ENCODE data around the gene DMC1. TPM values are rescaled to one million over a fixed set of nuclear protein-coding genes. Genes with fewer than 3 reads are reported as not detected.
"Not testable (repeated sequence)": the region's sequence is repeated elsewhere in the genome, so short reads cannot be mapped to it uniquely, and the experiment has no call there.

DMC1 gene, protein sequence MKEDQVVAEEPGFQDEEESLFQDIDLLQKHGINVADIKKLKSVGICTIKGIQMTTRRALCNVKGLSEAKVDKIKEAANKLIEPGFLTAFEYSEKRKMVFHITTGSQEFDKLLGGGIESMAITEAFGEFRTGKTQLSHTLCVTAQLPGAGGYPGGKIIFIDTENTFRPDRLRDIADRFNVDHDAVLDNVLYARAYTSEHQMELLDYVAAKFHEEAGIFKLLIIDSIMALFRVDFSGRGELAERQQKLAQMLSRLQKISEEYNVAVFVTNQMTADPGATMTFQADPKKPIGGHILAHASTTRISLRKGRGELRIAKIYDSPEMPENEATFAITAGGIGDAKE
- under 1 TPM in 1 of 6 experiments, not detected in 5; 0.55 TPM for total RNA-seq
- long read RNA-seq = 0 reads

DNA sequence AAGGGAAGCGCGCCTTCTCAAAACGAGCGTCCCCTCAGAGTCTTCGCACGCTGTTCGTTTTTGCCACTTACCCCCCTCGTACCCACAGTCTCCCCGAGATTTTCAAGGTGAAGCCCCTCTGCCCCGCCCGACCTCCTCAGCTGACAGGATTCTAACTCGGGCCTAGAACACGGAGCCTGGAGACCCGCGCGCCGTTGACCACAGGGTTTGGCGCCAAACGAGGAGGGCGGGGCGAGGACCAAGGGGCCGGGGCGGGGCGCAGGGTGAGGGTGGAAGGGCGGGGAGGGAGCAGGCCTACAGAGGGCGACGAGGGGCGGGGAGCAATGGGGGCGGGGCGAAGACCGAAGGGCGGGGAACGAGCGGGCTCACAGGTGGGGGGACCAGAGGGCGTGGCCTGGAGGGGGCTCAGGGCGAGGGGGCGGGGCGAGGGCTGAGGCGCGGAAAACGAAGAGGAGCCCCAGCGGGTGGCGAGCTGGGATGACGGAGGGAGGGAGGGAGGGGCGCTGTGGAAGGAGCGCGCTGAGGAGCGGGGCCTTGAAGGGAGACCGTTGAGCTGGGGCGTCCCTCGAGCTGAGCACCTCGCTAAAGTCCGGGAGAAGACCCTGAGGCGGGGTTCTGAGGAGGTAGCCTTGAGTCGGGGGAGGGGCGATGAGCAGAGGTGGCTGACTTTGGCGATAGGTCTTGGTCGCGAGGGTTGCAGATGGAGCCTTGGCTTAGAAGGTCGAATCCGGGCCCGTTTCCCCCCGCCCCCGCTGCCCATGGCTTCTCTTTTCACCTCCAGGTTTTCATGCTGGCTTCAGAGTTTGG is at the start of gene DMC1:
TSS of gene DMC1 (minus strand) at position 212 of the 807 bp plus-strand sequence. CDS start 1,927 bp downstream, outside the sequence.
- Histone ChIP-seq H3K4me1 (peaks cover 0 to 4% (median 0%) of the 10 kb centered on the region in 4 donors), H3K9me3 (no peaks in the 10 kb centered on the region), H3K4me3 (peak within 1 kb of the TSS; percentile 43 to 60 (median 57)), H3K27ac (no peak within 1 kb of the TSS), H3K27me3 (no peaks in the 10 kb centered on the region), H3K36me3 (no peaks in the 10 kb centered on the region)
- DNase-seq (peak; percentile 92 to 94 (median 93)), ATAC-seq (peak; percentile 99)
- intact Hi-C loops (cut with DNase I) = no loop called here
- 7% methylated on average over 12 of the region's 64 CpGs for WGBS (ENCODE audit: insufficient coverage, low coverage, low lambda C conversion rate, missing lambda C conversion rate)
- TF ChIP-seq, protein P1, sequence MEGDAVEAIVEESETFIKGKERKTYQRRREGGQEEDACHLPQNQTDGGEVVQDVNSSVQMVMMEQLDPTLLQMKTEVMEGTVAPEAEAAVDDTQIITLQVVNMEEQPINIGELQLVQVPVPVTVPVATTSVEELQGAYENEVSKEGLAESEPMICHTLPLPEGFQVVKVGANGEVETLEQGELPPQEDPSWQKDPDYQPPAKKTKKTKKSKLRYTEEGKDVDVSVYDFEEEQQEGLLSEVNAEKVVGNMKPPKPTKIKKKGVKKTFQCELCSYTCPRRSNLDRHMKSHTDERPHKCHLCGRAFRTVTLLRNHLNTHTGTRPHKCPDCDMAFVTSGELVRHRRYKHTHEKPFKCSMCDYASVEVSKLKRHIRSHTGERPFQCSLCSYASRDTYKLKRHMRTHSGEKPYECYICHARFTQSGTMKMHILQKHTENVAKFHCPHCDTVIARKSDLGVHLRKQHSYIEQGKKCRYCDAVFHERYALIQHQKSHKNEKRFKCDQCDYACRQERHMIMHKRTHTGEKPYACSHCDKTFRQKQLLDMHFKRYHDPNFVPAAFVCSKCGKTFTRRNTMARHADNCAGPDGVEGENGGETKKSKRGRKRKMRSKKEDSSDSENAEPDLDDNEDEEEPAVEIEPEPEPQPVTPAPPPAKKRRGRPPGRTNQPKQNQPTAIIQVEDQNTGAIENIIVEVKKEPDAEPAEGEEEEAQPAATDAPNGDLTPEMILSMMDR (IDR thresholded peaks at IDR 0.05) = no peak
- no peak for TF ChIP-seq POLR2A (IDR thresholded peaks at IDR 0.05)

DNA sequence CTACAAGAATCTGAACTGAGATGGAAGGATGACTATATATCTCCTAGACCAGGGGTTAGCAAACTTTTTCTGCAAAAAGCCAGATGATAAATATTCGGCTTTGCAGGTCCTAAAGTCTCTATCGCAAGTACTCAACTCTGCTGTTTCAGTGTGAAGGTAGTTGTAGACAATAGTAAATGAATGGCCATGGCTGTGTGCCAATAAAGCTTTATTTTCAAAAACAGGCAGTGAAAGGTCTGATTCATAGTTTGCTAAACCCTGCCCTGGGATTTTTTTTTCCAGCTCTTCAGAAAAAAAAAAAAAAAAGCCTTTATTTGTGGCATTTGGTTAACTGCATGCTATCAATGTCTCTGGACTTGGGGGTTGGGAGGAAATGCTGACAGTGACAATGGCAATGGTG is 48.7 kb upstream of the DMC1 start:
- Histone ChIP-seq H3K9me3 (no peaks in the 10 kb centered on the region), H3K27me3 (no peaks in the 10 kb centered on the region), H3K27ac (no peak overlapping the region), H3K4me1 (no peaks in the 10 kb centered on the region), H3K4me3 (no peak overlapping the region), H3K36me3 (no peaks in the 10 kb centered on the region)
- no peak for TF ChIP-seq POLR2A (IDR thresholded peaks at IDR 0.05)
- TF ChIP-seq, protein P1 (IDR thresholded peaks at IDR 0.05) = no peak
- DNase-seq (no peak), ATAC-seq (no peak)
- intact Hi-C loops (cut with DNase I) = no loop called here
- WGBS (ENCODE audit: insufficient coverage, low coverage, low lambda C conversion rate, missing lambda C conversion rate) = 84% methylated on average over 2 of the region's 2 CpGs

DNA sequence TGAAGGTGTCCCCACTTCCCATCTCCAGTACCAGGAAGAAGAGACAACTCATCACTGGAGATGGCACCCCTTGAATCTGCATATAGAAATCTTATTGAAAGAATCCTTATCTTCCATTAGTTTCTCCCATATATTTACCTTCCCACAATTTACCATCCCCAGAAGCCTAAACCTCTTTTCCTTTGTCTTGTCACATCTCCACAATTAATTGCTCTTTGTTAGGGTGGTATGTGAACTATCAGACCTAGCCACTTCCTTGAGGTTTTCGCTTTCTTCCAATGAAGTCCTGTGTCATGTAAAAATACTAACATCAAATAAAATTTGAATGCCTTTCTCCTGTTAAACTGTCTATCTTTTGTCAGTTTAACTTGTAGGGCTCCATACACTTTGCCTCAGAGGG is 48.3 kb upstream of the DMC1 start:
- no peaks in the 10 kb centered on the region for H3K27me3 ChIP-seq
- DNase-seq = no peak
- intact Hi-C loops (cut with DNase I) = no loop called here
- H3K4me3 ChIP-seq = no peak overlapping the region
- 91% methylated on average over 1 of the region's 1 CpG for WGBS (ENCODE audit: insufficient coverage, low coverage, low lambda C conversion rate, missing lambda C conversion rate)
- no peaks in the 10 kb centered on the region for H3K36me3 ChIP-seq
- H3K9me3 ChIP-seq = no peaks in the 10 kb centered on the region
- H3K4me1 ChIP-seq = no peaks in the 10 kb centered on the region
- ATAC-seq = no peak
- TF ChIP-seq, protein P1 (IDR thresholded peaks at IDR 0.05) = no peak
- no peak overlapping the region for H3K27ac ChIP-seq

DNA sequence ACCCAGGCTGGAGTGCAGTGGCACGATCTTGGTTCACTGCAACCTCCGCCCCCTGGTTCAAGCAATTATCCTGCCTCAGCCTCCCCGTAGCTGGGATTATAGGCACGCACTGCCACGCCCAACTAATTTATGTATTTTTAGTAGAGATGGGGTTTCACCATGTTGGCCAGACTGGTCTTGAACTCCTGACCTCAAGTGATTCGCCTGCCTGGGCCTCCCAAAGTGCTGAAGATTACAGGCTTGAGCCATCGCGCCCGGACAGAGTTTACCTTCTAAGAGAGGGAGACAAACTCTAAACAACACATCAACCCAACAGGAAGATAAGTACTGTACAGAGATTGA is 45.1 kb upstream of the DMC1 start:
- WGBS (ENCODE audit: insufficient coverage, low coverage, low lambda C conversion rate, missing lambda C conversion rate) = 81% methylated on average over 9 of the region's 9 CpGs

More for the DNA sequence above, 45.1 kb upstream of the DMC1 start:
- H3K4me3 ChIP-seq; H3K27me3 ChIP-seq; intact Hi-C loops (cut with DNase I); H3K9me3 ChIP-seq; H3K36me3 ChIP-seq; H3K27ac ChIP-seq: not testable (repeated sequence)
- H3K4me1 ChIP-seq = peaks cover 0 to 10% (median 0%) of the 10 kb centered on the region in 4 donors
- ATAC-seq (peak in 1 of 4 donors; percentile 7), DNase-seq (peak in 1 of 3 donors; percentile 17)
